ENCODE results near the gene ZDHHC14. TPM values are rescaled to one million over a fixed set of nuclear protein-coding genes. Genes with fewer than 3 reads are reported as not detected.

Gene ZDHHC14
- total RNA-seq, 6 experiments from 2014 or later = 5.2 to 6.7 (median 6.0) TPM

GRCh38 chr6:157724960-157725741 is 344.2 kb downstream of the ZDHHC14 start:
- H3K36me3 Mint-ChIP-seq (ENCODE audit: low read depth) = peaks cover 19% of the 10 kb centered on the region
- no peak overlapping the region for H3K27ac Mint-ChIP-seq
- no peak overlapping the region for H3K4me3 Mint-ChIP-seq
- H3K27me3 Mint-ChIP-seq (ENCODE audit: insufficient read depth) = peaks cover 25% of the 10 kb centered on the region
- H3K9me3 Mint-ChIP-seq = peaks cover 24% of the 10 kb centered on the region
- TF ChIP-seq, protein P1, sequence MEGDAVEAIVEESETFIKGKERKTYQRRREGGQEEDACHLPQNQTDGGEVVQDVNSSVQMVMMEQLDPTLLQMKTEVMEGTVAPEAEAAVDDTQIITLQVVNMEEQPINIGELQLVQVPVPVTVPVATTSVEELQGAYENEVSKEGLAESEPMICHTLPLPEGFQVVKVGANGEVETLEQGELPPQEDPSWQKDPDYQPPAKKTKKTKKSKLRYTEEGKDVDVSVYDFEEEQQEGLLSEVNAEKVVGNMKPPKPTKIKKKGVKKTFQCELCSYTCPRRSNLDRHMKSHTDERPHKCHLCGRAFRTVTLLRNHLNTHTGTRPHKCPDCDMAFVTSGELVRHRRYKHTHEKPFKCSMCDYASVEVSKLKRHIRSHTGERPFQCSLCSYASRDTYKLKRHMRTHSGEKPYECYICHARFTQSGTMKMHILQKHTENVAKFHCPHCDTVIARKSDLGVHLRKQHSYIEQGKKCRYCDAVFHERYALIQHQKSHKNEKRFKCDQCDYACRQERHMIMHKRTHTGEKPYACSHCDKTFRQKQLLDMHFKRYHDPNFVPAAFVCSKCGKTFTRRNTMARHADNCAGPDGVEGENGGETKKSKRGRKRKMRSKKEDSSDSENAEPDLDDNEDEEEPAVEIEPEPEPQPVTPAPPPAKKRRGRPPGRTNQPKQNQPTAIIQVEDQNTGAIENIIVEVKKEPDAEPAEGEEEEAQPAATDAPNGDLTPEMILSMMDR (IDR thresholded peaks at IDR 0.05) = no peak
- DNase-seq = no peak
- peaks cover 11% of the 10 kb centered on the region for H3K4me1 Mint-ChIP-seq (ENCODE audit: low read depth)

- Mint-ChIP-seq H3K27me3 (ENCODE audit: insufficient read depth) (peaks cover 25% of the 10 kb centered on the region), H3K9me3 (peaks cover 24% of the 10 kb centered on the region), H3K27ac (no peak overlapping the region), H3K4me1 (ENCODE audit: low read depth) (peaks cover 11% of the 10 kb centered on the region), H3K4me3 (no peak overlapping the region), H3K36me3 (ENCODE audit: low read depth) (peaks cover 19% of the 10 kb centered on the region)
- TF ChIP-seq, protein P1 (IDR thresholded peaks at IDR 0.05) = no peak
- no peak for DNase-seq
These were observed 344.8 kb downstream of the ZDHHC14 start for GRCh38 chr6:157725836-157726235.

GRCh38 chr6:157726892-157727628 is 346.1 kb downstream of the ZDHHC14 start:
- no peak for DNase-seq
- peaks cover 24% of the 10 kb centered on the region for H3K9me3 Mint-ChIP-seq
- no peak overlapping the region for H3K4me3 Mint-ChIP-seq
- H3K27ac Mint-ChIP-seq = no peak overlapping the region
- H3K4me1 Mint-ChIP-seq (ENCODE audit: low read depth) = peaks cover 11% of the 10 kb centered on the region
- TF ChIP-seq, protein P1 (IDR thresholded peaks at IDR 0.05) = no peak
- peaks cover 18% of the 10 kb centered on the region for H3K27me3 Mint-ChIP-seq (ENCODE audit: insufficient read depth)
- H3K36me3 Mint-ChIP-seq (ENCODE audit: low read depth) = peaks cover 19% of the 10 kb centered on the region

Small RNAs within 50 kb of the gene (microRNA-seq; reads per million reads assigned to microRNA genes)
- gene MIR3692 = not detected

Other genes starting within 250 kb of the ZDHHC14 start
- 10 to 100 TPM in 4 of 6 experiments, 1 to 10 TPM in 2; 9.4 to 12.8 (median 10.8) TPM for gene TMEM242, start 57.7 kb upstream of the ZDHHC14 start, total RNA-seq (2021; fragmentation: NEBNext Ultra II Directional; extraction: Animal tissue kit (Norgen Biotek cat#: 25700))

Measured in HFFc6 (cell line).